ENCODE data around the gene ERCC3.

Gene ERCC3

DNA sequence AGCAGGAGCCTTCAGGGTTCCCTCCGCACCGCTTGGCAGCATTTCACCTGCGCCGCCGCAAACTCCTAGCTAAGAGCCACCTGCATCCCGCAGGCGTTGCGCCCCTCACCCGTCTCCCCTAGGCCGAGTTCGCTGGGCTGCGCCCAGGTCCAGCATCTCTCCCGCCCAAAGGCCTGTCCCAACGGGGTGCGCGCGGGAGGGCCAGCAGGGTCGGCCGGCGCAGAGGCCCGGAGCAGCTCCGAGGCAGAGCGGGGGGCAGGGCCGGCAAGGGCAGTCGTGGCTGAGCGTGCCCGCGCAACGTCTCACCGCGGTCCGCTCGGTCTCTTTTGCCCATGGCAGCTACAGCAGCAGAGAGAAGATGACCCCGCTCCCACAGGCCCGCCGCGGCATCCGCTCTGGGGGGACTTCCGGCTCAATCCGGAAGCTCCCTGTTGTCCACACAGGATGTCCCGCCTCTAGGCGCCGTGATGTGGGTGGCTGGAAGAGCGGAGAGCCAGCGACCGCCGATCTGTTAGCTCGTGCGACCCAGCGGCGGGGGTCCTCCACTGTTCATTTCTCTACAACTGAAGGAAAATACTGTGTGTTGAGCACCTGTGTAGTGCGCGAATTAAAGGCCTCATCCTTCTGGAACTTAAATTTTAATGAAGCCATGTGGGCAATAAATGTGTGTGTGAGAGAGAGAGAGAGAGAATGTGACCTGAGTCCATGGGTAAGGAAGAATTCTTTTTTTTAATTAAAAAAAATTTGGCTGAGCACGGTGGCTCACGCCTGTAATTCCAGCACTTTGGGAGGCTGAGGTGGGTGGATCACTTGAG, at the start of gene ERCC3:
TSS of gene ERCC3 (minus strand) at position 397 of the 815 bp plus-strand sequence. CDS start at position 334, 63 bp downstream.
- peak; percentile 75 for DNase-seq (ENCODE audit: low read depth)
- TF ChIP-seq, protein P1, sequence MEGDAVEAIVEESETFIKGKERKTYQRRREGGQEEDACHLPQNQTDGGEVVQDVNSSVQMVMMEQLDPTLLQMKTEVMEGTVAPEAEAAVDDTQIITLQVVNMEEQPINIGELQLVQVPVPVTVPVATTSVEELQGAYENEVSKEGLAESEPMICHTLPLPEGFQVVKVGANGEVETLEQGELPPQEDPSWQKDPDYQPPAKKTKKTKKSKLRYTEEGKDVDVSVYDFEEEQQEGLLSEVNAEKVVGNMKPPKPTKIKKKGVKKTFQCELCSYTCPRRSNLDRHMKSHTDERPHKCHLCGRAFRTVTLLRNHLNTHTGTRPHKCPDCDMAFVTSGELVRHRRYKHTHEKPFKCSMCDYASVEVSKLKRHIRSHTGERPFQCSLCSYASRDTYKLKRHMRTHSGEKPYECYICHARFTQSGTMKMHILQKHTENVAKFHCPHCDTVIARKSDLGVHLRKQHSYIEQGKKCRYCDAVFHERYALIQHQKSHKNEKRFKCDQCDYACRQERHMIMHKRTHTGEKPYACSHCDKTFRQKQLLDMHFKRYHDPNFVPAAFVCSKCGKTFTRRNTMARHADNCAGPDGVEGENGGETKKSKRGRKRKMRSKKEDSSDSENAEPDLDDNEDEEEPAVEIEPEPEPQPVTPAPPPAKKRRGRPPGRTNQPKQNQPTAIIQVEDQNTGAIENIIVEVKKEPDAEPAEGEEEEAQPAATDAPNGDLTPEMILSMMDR (IDR thresholded peaks at IDR 0.05; ENCODE audit: low read length, missing control alignments), result no peak
- H3K4me3 ChIP-seq (replicated peaks; ENCODE audit: low read depth, low read length), result peak within 1 kb of the TSS; percentile 93

DNA sequence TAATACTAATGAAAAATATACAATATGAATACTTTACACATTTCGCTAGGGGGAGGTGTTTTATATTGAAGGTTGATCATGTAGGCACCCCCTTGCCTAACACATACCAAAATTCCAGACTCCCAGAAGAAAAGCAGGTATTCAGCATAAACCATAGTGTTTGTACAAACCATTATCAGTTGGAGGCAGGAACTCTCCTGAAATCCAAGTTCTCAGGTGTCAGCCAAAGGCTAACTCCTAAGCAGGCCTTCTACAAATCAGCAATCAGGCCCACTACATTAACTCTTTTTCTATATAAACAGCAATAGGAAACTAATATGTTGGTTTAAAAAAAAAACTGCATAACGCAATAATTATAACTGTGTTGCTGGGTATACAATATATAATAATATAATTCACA, 49.3 kb upstream of the ERCC3 start:
- DNase-seq (ENCODE audit: low read depth), result no peak
- no peak overlapping the region for H3K4me3 ChIP-seq (replicated peaks; ENCODE audit: low read depth, low read length)
- TF ChIP-seq, protein P1 (IDR thresholded peaks at IDR 0.05; ENCODE audit: low read length, missing control alignments), result no peak

- TF ChIP-seq, protein P1 (IDR thresholded peaks at IDR 0.05; ENCODE audit: low read length, missing control alignments), result no peak
- H3K4me3 ChIP-seq (replicated peaks; ENCODE audit: low read depth, low read length), result no peak overlapping the region
- no peak for DNase-seq (ENCODE audit: low read depth)
These were observed 48.2 kb upstream of the ERCC3 start for GRCh38 chr2:127342101-127342500.

- no peak for DNase-seq (ENCODE audit: low read depth)
- TF ChIP-seq, protein P1 (IDR thresholded peaks at IDR 0.05; ENCODE audit: low read length, missing control alignments), result no peak
- H3K4me3 ChIP-seq (replicated peaks; ENCODE audit: low read depth, low read length), result no peak overlapping the region
These were observed 38.4 kb upstream of the ERCC3 start for GRCh38 chr2:127332335-127332734.

GRCh38 chr2:127330753-127331152, 36.8 kb upstream of the ERCC3 start:
- DNase-seq (ENCODE audit: low read depth), result no peak
- TF ChIP-seq, protein P1 (IDR thresholded peaks at IDR 0.05; ENCODE audit: low read length, missing control alignments), result no peak

GRCh38 chr2:127326289-127326945, 32.5 kb upstream of the ERCC3 start:
- no peak overlapping the region for H3K4me3 ChIP-seq (replicated peaks; ENCODE audit: low read depth, low read length)
- no peak for DNase-seq (ENCODE audit: low read depth)
- TF ChIP-seq, protein P1 (IDR thresholded peaks at IDR 0.05; ENCODE audit: low read length, missing control alignments), result no peak

More at GRCh38 chr2:127330753-127331152, 36.8 kb upstream of the ERCC3 start:
- H3K4me3 ChIP-seq (replicated peaks; ENCODE audit: low read depth, low read length), result no peak overlapping the region

All from fibroblast of pulmonary artery (primary cell).